Measurements from ENCODE around the gene CSTPP1.
"Not testable (repeated sequence)": the region's sequence is repeated elsewhere in the genome, so short reads cannot be mapped to it uniquely, and the experiment has no call there.

CSTPP1 gene

DNA sequence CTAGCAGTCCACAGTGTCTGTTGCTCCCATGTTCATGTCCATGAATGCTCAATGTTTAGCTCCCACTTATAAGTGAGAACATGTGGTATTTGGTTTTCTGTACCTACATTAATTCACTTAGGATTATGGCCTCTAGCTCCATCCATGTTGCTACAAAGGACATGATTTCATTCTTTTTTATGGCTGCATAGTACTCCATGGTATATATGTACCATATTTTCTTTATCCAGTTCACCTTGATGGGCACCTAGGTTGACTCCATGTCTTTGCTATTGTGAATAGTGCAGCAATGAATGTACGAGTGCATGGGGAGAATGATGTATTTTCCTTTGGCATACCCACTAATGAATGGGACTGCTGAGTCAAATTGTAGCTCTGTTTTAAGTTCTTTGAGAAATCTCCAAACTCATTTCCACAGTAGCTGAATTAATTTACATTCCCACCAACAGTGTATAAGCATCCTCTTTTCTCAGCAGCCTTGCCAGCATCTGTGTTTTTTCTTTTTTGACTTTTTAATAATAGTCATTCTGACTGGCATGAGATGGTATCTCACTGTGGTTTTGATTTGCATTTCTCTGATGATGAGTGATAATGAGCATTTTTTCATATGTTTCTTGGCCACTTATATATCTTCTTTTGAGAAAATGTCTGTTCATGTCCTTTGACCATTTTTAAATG is 53.4 kb downstream of the CSTPP1 start:
- not testable (repeated sequence) for DNase-seq

- DNase-seq: no peak
These were observed 54.8 kb downstream of the CSTPP1 start for GRCh38 chr11:46991391-46991790.

GRCh38 chr11:46992386-46992785 is 55.8 kb downstream of the CSTPP1 start:
- not testable (repeated sequence) for DNase-seq

DNA sequence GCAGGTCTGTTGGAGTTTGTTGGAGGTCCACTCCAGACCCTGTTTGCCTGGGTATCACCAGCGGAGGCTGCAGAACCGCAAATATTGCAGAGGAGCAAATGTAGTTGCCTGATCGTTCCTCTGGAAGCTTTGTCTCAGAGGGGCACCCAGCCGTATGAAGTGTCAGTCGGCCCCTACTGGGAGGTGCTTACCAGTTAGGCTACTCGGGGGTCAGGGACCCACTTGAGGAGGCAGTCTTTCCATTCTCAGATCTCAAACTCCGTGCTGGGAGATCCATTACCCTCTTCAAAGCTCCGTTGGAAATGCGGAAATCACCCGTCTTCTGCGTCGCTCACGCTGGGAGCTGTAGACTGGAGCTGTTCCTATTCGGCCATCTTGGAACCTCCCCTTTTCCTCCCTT is 61.2 kb downstream of the CSTPP1 start:
- DNase-seq: not testable (repeated sequence)

GRCh38 chr11:46999217-46999616 is 62.7 kb downstream of the CSTPP1 start:
- no peak for DNase-seq

- DNase-seq: no peak
These were observed 63.5 kb downstream of the CSTPP1 start for GRCh38 chr11:47000033-47000432.

DNA sequence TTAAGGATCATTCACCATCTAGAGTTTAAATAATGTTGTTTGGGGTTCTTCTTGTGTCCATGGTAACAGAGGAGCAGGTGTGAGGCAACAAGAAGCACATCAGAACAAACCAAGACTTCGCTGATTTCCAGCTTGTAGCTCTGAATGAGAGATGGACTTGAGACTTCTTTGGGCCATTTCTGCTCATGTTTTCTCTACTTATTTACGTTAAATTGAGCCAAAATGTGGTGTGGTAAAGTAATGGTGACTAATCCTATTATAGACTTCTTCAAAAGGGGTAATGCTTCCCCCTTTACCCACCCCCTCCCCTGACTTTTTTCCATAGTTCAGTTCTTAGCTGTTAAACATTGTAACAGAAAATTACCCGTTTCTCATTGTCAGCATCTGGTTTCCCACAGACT is 65.2 kb downstream of the CSTPP1 start:
- DNase-seq: no peak

- DNase-seq: no peak
These were observed 65.8 kb downstream of the CSTPP1 start for GRCh38 chr11:47002390-47002789.

DNA sequence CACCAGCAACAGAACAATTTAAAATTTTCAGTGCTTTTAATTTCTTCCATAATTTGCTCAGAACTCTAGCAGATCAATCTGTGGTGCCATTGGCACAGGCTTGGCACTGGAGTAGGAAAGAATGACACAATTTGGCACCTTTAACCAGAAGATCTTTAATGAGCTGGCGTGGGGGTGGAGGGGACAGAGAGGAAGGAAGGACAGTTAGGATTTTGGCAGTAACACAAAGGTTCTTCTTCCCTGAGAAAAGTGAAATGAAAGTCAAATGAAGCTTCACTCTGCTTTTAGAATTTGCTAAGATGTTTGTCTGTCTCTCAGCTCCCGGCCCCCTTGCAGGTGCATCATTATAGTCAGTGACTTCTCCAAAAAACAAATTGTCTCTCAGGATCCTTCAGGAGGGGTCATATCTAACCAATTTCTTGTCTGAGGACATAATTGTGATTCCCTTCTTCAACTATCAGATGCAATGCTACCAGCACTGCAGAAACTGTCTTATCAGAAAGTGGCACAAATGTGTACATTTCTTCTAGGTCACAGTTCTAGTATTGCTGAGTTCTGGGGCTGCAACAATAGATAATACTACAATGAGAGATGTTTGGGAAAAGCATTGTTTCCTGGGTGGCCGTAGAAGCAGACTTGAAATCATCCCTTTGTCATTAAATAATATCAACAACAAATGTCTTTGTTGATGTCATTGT is 66.8 kb downstream of the CSTPP1 start:
- peak in 12 of 51 donors; percentile 1 to 14 (median 6) for DNase-seq

- DNase-seq: peak in 39 of 51 donors; percentile 4 to 77 (median 34)
These were observed 68.1 kb downstream of the CSTPP1 start for GRCh38 chr11:47004595-47005033.

DNA sequence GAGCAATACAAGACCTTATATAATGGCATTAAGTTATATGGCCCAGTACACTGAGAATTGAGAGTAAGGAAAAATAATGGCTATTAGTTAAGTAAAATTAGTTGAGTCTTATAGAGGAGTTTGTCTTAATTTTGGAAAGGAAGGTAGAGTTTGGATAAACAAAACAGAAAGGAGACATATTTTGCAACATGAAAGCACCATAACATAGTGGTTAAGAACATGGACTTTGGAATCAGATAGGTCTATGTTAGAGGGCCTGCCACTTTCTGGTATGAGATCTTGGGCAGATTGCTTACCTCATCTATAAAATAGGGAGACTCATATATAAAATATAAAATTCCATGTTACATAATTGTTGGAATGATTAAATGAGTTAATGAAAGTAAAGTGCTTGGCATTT is 68.9 kb downstream of the CSTPP1 start:
- no peak for DNase-seq

GRCh38 chr11:47007579-47007978 is 71.0 kb downstream of the CSTPP1 start:
- DNase-seq: no peak

- no peak for DNase-seq
These were observed 73.6 kb downstream of the CSTPP1 start for GRCh38 chr11:47010179-47010578.

- DNase-seq: no peak
These were observed 77.5 kb downstream of the CSTPP1 start for GRCh38 chr11:47014097-47014496.

GRCh38 chr11:47018637-47019036 is 82.1 kb downstream of the CSTPP1 start:
- no peak for DNase-seq

- DNase-seq: no peak
These were observed 84.4 kb downstream of the CSTPP1 start for GRCh38 chr11:47020793-47021526.

DNA sequence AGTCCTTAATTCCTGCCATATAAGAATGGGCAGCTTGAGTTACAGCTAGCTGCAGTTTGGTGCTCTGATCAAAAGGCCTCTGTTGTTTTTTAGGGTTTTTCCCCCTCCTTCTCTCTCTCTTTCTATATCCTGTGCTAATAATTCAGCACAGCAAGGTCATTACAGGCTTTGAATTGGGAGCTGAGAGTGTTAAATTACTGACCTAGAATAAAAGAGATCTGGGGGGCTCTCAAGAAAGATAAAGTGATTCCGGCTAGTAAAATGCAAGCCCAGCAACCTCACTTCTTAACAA is 84.9 kb downstream of the CSTPP1 start:
- DNase-seq: no peak

DNA sequence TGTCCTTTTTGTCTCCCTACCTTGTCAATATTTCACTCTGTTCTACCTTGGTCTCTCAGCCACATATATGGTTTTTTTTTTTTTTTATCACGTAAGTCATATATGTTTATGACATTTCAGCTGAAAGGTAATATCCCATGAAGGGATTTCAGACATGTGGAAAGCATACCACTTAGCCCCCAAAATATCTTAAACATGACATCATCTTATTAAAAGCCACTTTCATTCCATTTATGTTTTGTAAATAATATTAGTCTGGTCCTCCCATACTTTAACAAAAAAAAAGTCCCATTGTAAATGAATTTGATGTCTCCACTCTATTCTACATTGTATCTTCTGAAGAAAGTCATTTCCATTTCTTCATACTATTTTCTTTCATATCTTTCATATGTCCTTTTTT is 85.4 kb downstream of the CSTPP1 start:
- no peak for DNase-seq

DNA sequence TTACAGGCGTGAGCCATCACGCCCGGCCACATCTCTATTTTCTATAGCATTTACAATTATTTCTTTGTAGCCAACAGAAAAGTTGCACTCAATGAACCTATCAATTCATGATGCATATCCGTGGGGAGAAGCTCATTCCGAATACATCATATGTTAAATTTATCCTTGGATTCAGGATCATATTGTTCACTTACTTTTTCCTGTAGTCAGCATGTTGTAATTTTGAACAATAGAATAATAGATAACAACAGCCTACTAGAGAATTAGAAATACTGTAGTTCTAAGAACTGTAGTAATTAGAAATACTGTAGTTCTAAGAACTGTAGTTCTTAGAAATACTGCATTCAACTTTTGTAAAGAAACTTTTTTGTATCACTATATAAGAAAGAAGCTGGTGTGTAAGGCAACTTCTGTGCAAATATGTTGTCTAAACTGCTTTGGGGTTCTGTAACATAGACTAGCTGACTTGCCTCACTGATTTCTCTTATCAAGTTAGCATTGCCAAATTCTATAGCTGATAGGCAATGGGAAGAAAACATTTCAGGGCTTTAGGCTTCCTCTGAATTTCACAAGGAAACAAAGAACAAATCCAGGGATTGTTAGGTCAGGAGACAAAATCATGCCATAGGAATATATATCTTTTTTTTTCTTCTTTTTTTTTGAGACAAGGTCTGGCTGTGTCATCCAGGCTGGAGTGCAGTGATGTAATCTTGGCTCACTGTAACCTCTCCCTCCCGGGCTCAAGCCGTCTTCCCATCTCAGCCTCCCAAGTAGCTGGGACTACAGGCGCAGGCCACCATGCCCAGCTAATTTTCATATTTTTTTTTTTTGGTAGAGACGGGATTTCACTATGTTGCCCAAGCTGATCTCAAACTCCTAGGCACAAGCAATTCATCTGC is 91.9 kb downstream of the CSTPP1 start:
- DNase-seq: no peak

- no peak for DNase-seq
These were observed 96.9 kb downstream of the CSTPP1 start for GRCh38 chr11:47033439-47033838.

- no peak for DNase-seq
These were observed 97.5 kb downstream of the CSTPP1 start for GRCh38 chr11:47034091-47034490.

DNA sequence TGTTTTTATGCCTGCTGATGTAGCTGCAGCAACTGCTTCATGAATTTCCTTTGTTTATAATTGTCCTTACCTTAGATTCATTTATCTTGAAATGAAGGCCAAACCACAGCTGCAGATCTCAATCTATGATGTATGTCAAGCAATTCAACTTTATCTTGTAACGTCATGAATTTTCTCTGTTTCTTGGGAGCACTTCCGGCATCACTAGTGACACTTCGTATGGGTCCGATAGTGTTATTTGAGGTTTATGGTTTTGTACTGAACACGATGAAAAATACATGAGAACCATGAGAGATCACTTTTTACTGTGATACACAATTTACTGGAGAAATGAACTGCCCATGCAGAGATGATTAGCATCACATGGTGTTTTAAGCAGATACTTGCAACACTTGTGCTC is 98.5 kb downstream of the CSTPP1 start:
- DNase-seq: no peak

Data from hypothalamus (tissue), 51 donors.